H1 (cell line): ENCODE data around the gene C20orf173. TPM values are rescaled to one million over a fixed set of nuclear protein-coding genes. Genes with fewer than 3 reads are reported as not detected.
A peak's percentile ranks its signal among the peaks of the same experiment; 100 is the strongest.

Source experiments
- CTCF ChIA-PET: fragments of 300-600 bp; sonication (Branson Sonifier 250); formaldehyde crosslinking; loops from one replicate; lab custom pipeline; 2021; ENCODE audit not compliant: partially characterized antibody; lab: Charles Lee
- POLR2A ChIA-PET: fragments of 300-600 bp; sonication (Branson Sonifier 250); formaldehyde crosslinking; loops from one replicate; lab custom pipeline; 2021; ENCODE audit warnings: inconsistent platforms; ENCODE audit not compliant: partially characterized antibody; lab: Charles Lee
- DNase-seq, 2 experiments: peaks; one replicate each; pipeline versions ENCODE4 v3.0.0 to v3.0.0-alpha.2; 2010 to 2022; ENCODE audit warnings: low spot score in 2 of 2, low read depth in 1 of 2, mixed read lengths in 1 of 2
- FAIRE-seq: peaks from 2 replicates; lab custom pipeline; 2011; peaks lifted over from hg19 to GRCh38; lab: Jason Lieb, UNC
- H2AFZ ChIP-seq: 2 replicates; pipeline ENCODE4 v1.8.1; 2012; ENCODE audit warnings: low read length, inconsistent platforms
- H2AK5ac ChIP-seq: 2 replicates; pipeline ENCODE4 v1.6.1; 2013; ENCODE audit warnings: low read depth, low read length
- H2BK120ac ChIP-seq: replicated peaks from 2 replicates; pipeline ENCODE3; 2013; ENCODE audit warnings: low read depth, low read length, inconsistent platforms
- H2BK12ac ChIP-seq: 2 replicates; pipeline ENCODE4 v1.6.1; 2013; ENCODE audit warnings: low read depth, low read length
- H2BK15ac ChIP-seq: 2 replicates; pipeline ENCODE4 v1.6.1; 2013; ENCODE audit warnings: low read length
- H2BK20ac ChIP-seq: 2 replicates; pipeline ENCODE4 v1.6.1; 2013; ENCODE audit warnings: low read length
- H2BK5ac ChIP-seq: 2 replicates; pipeline ENCODE4 v1.6.1; 2013; ENCODE audit warnings: low read depth, low read length
- H3K14ac ChIP-seq: 2 replicates; pipeline ENCODE4 v1.6.1; 2013; ENCODE audit warnings: inconsistent platforms; ENCODE audit not compliant: insufficient read length
- H3K18ac ChIP-seq: 2 replicates; pipeline ENCODE4 v1.6.1; 2013; ENCODE audit warnings: low read length; ENCODE audit errors: extremely low read depth
- H3K23ac ChIP-seq: 2 replicates; pipeline ENCODE4 v1.6.1; 2013; ENCODE audit warnings: inconsistent platforms; ENCODE audit not compliant: insufficient read length
- H3K23me2 ChIP-seq: 2 replicates; pipeline ENCODE4 v1.6.1; 2013; ENCODE audit warnings: low read depth, low read length
- H3K27ac ChIP-seq: 2 replicates; pipeline ENCODE4 v1.6.1; 2011; ENCODE audit warnings: low read depth, low read length, inconsistent platforms
- H3K27me3 ChIP-seq, 4 experiments: replicated peaks in 1 of 4; 1 replicate in 1 of 4; 2 replicates in 3 of 4; pipeline versions ENCODE4 v1.6.1 to v1.8.1; 2011 to 2013; ENCODE audit warnings: low read length in 3 of 4, mild to moderate bottlenecking in 3 of 4, inconsistent platforms in 2 of 4, mixed read lengths in 2 of 4, moderate library complexity in 1 of 4; ENCODE audit not compliant: control insufficient read depth in 3 of 4, insufficient read depth in 3 of 4; ENCODE audit errors: extremely low read depth in 1 of 4
- H3K36me3 ChIP-seq, 4 experiments: 2 replicates each; pipeline versions ENCODE4 v1.6.1 to v1.8.1; 2011 to 2013; ENCODE audit warnings: mild to moderate bottlenecking in 4 of 4, low read length in 3 of 4, moderate library complexity in 2 of 4, control low read depth in 1 of 4, inconsistent platforms in 1 of 4; ENCODE audit not compliant: insufficient read depth in 4 of 4, control insufficient read depth in 2 of 4
- H3K4ac ChIP-seq: replicated peaks from 2 replicates; pipeline ENCODE3; 2013; ENCODE audit warnings: low read length, low read depth, mixed read lengths, inconsistent platforms; ENCODE audit not compliant: insufficient read length
- H3K4me1 ChIP-seq, 4 experiments: replicated peaks in 1 of 4; 1 replicate in 1 of 4; 2 replicates in 3 of 4; pipeline versions ENCODE4 v1.6.1 to v1.8.1; 2011 to 2013; ENCODE audit warnings: low read length in 3 of 4, inconsistent platforms in 2 of 4, mixed read lengths in 1 of 4; ENCODE audit not compliant: insufficient read depth in 4 of 4, control insufficient read depth in 3 of 4
- H3K4me2 ChIP-seq, 2 experiments: 2 replicates each; pipeline versions ENCODE4 v1.6.1 to v1.8.1; 2011 to 2013; ENCODE audit warnings: low read depth in 2 of 2, low read length in 2 of 2, control low read depth in 1 of 2, inconsistent platforms in 1 of 2, mild to moderate bottlenecking in 1 of 2; ENCODE audit not compliant: insufficient read depth in 1 of 2
- H3K4me3 ChIP-seq, 4 experiments: fragments of 200-600, 300-600 bp in 1 of 4; sonication (generic), shearing (Covaris generic), sonication (Bioruptor Twin) in 1 of 4; 2 replicates each; pipeline versions ENCODE4 v1.5.1 to v1.8.1; 2011 to 2016; ENCODE audit warnings: low read length in 4 of 4, low read depth in 3 of 4, control low read depth in 2 of 4, inconsistent platforms in 2 of 4, mild to moderate bottlenecking in 2 of 4, mixed read lengths in 1 of 4, moderate library complexity in 1 of 4; ENCODE audit not compliant: insufficient read depth in 2 of 4; ENCODE audit errors: extremely low read depth in 1 of 4
- H3K56ac ChIP-seq: replicated peaks from 2 replicates; pipeline ENCODE3; 2013; ENCODE audit warnings: low read depth, mild to moderate bottlenecking, mixed read lengths, low read length, inconsistent platforms; ENCODE audit not compliant: insufficient read length
- H3K79me1 ChIP-seq: 2 replicates; pipeline ENCODE4 v1.6.1; 2013; ENCODE audit warnings: low read depth, low read length, control low read depth
- H3K79me2 ChIP-seq, 2 experiments: 2 replicates each; pipeline versions ENCODE4 v1.6.1 to v1.8.1; 2012 to 2013; ENCODE audit warnings: low read length in 2 of 2, mild to moderate bottlenecking in 2 of 2, inconsistent platforms in 1 of 2; ENCODE audit not compliant: insufficient read depth in 2 of 2, control insufficient read depth in 1 of 2
- H3K9ac ChIP-seq, 4 experiments: replicated peaks in 1 of 4; 1 replicate in 1 of 4; 2 replicates in 3 of 4; pipeline versions ENCODE4 v1.6.1 to v1.8.1; 2011 to 2013; ENCODE audit warnings: low read depth in 3 of 4, low read length in 3 of 4, control low read depth in 2 of 4, mild to moderate bottlenecking in 2 of 4, moderate library complexity in 2 of 4, inconsistent platforms in 1 of 4; ENCODE audit errors: extremely low read depth in 1 of 4
- H3K9me3 ChIP-seq, 2 experiments: 2 replicates each; pipeline versions ENCODE4 v1.6.1 to v1.8.1; 2012 to 2013; ENCODE audit warnings: mild to moderate bottlenecking in 2 of 2, moderate library complexity in 2 of 2, control low read depth in 1 of 2, inconsistent platforms in 1 of 2, low read depth in 1 of 2, low read length in 1 of 2, mixed read lengths in 1 of 2; ENCODE audit not compliant: insufficient read depth in 2 of 2
- H4K20me1 ChIP-seq, 2 experiments: replicated peaks in 1 of 2; 2 replicates each; pipeline versions ENCODE3 to v1.8.1; 2011 to 2013; ENCODE audit warnings: inconsistent platforms in 2 of 2, low read length in 2 of 2, mild to moderate bottlenecking in 1 of 2; ENCODE audit not compliant: insufficient read depth in 2 of 2, control insufficient read depth in 1 of 2
- H4K5ac ChIP-seq: 2 replicates; pipeline ENCODE4 v1.6.1; 2013; ENCODE audit warnings: low read length, low read depth, mixed read lengths, inconsistent platforms; ENCODE audit not compliant: insufficient read length
- H4K8ac ChIP-seq: 2 replicates; pipeline ENCODE4 v1.8.0; 2013; ENCODE audit warnings: mild to moderate bottlenecking, moderate library complexity, low read length, inconsistent platforms; ENCODE audit not compliant: insufficient read depth; ENCODE audit errors: extremely low read depth
- H4K91ac ChIP-seq: replicated peaks from 2 replicates; pipeline ENCODE3; 2013; ENCODE audit warnings: low read length, mixed read lengths, inconsistent platforms; ENCODE audit not compliant: insufficient read length
- CHD2 ChIP-seq: IDR thresholded peaks from 2 replicates; pipeline ENCODE4 v1.6.1; 2012; ENCODE audit warnings: low read length, improper control_type of control experiment
- EGR1 ChIP-seq: IDR thresholded peaks from 2 replicates; pipeline ENCODE4 v1.6.1; 2011; ENCODE audit warnings: low read depth, low read length, borderline replicate concordance
- HDAC6 ChIP-seq: IDR thresholded peaks from one replicate; pipeline ENCODE4 v1.7.1; 2012; ENCODE audit warnings: low read depth, mild to moderate bottlenecking, inconsistent platforms, low read length, moderate library complexity
- JUN ChIP-seq: IDR thresholded peaks from 2 replicates; pipeline ENCODE4 v1.6.1; 2011; ENCODE audit warnings: low read depth, mild to moderate bottlenecking, improper control_type of control experiment, low read length
- RAD21 ChIP-seq, 2 experiments: IDR thresholded peaks in 1 of 2; conservative IDR thresholded peaks in 1 of 2; 2 replicates each; pipeline ENCODE4 v1.6.1; 2011; ENCODE audit warnings: low read depth in 2 of 2, low read length in 2 of 2, improper control_type of control experiment in 1 of 2, inconsistent platforms in 1 of 2, mild to moderate bottlenecking in 1 of 2, moderate library complexity in 1 of 2
- SAP30 ChIP-seq: fragments of 300-600 bp; sonication (generic); IDR thresholded peaks from 2 replicates; pipeline ENCODE4 v1.7.1; 2012; ENCODE audit warnings: low read length, moderate library complexity, mild to moderate bottlenecking, inconsistent platforms; ENCODE audit not compliant: insufficient read depth, insufficient replicate concordance
- SIN3A ChIP-seq, 2 experiments: IDR thresholded peaks in 1 of 2; conservative IDR thresholded peaks in 1 of 2; 2 replicates each; pipeline ENCODE4 v1.6.1; 2011 to 2012; ENCODE audit warnings: low read length in 2 of 2, improper control_type of control experiment in 1 of 2, low read depth in 1 of 2, mild to moderate bottlenecking in 1 of 2
- SIRT6 ChIP-seq: IDR thresholded peaks from one replicate; pipeline ENCODE4 v1.7.1; 2012; ENCODE audit warnings: low read length, inconsistent platforms
- SP1 ChIP-seq: IDR thresholded peaks from 2 replicates; pipeline ENCODE4 v1.6.1; 2011; ENCODE audit warnings: low read depth, low read length
- TCF12 ChIP-seq: IDR thresholded peaks from 2 replicates; pipeline ENCODE4 v1.6.1; 2011; ENCODE audit warnings: low read depth, mild to moderate bottlenecking, low read length
- WGBS, 2 experiments: shearing (Covaris generic) in 1 of 2; methylation state at CpG; one replicate each; pipeline versions ENCODE4 v1.1.6 to v1.1.7; 2013 to 2015; ENCODE audit warnings: low lambda C conversion rate in 2 of 2, mixed read lengths in 2 of 2, inconsistent platforms in 1 of 2, low coverage in 1 of 2, missing lambda C conversion rate in 1 of 2; ENCODE audit not compliant: insufficient replicate concordance in 2 of 2, insufficient coverage in 1 of 2, insufficient read length in 1 of 2; ENCODE audit errors: extremely low coverage in 1 of 2, missing lambda C conversion rate in 1 of 2; 5-methylcytosine and 5-hydroxymethylcytosine counted together
- polyA plus RNA-seq, 7 experiments: library from polyadenylated mRNA; depleted of rRNA in 3 of 7; stranded (reverse) in 5 of 7; unstranded in 2 of 7; fragments of >200 nt in 5 of 7; fragments of 200-250 nt in 2 of 7; gene quantifications; 1 replicate in 5 of 7; 2 replicates in 1 of 7; 4 replicates in 1 of 7; pipeline versions ENCODE4 v1.2.1 to v1.2.3, GENCODE V29; 2011 to 2013; ENCODE audit warnings: missing spikeins in 2 of 7, mixed read lengths in 2 of 7
- total RNA-seq: library from RNA; stranded (reverse); fragmentation: NEBNext Ultra II Directional; extraction: Animal tissue kit (Norgen Biotek cat#: 25700); gene quantifications from 2 replicates; pipeline ENCODE4 v1.2.1, GENCODE V29; 2021
- TF ChIP-seq, protein P1 (sequence below), 3 experiments: IDR thresholded peaks; 1 replicate in 2 of 3; 2 replicates in 1 of 3; pipeline versions ENCODE4 v1.5.1 to v1.6.1; 2011; ENCODE audit warnings: low read length in 3 of 3, mild to moderate bottlenecking in 3 of 3, inconsistent platforms in 2 of 3, low read depth in 1 of 3, moderate library complexity in 1 of 3; ENCODE audit not compliant: insufficient read depth in 1 of 3; ENCODE audit errors: control extremely low read depth in 1 of 3

The C20orf173 gene
- total and polyA plus RNA-seq, 2 of the 8 experiments (the other 6 are each of a cell fraction or from before 2014, with no cell fraction given): not detected

DNA sequence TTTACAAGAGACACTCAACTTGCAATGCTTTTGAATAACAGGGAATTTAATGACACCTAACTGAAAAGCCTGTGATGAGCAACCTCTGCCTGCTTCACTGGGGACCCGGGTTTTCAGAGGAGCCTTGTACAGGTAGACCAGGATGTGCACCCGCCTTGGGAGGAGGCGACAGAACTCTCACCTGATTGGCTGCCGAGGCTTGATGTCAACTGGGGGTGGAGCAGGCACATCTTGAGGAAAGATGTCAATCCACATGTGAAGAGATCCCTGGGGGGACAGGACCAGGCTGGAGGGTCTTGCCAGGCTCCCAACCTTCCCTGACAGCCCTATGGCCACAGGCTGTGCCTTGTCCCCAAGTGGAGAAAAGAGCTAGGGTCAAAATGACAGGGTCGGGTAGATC, 32.2 kb upstream of the C20orf173 start:
- no peak for FAIRE-seq
- Histone ChIP-seq H3K79me2 (no peaks in the 10 kb centered on the region), H2BK5ac (no peak overlapping the region), H3K27ac (no peak overlapping the region), H4K20me1 (peaks cover 0 to 4% of the 10 kb centered on the region in 2 experiments), H4K8ac (no peak overlapping the region), H3K9me3 (no peaks in the 10 kb centered on the region), H3K4me3 (no peak overlapping the region), H4K91ac (no peak overlapping the region), H2AFZ (no peak overlapping the region), H3K14ac (no peak overlapping the region), H3K23ac (no peak overlapping the region), H3K36me3 (peaks cover 0 to 5% (median 2%) of the 10 kb centered on the region in 4 experiments; a peak in 4 of 8 replicates), H4K5ac (no peak overlapping the region), H3K4me2 (no peak overlapping the region), H3K79me1 (0 out of 2 replicates have a peak, but pooled peaks cover 3% of the 10 kb centered on the region), H3K18ac (no peak overlapping the region), H2BK12ac (no peak overlapping the region), H2BK15ac (no peak overlapping the region), H2BK20ac (no peak overlapping the region), H3K27me3 (no peaks in the 10 kb centered on the region), H3K56ac (no peak overlapping the region), H2AK5ac (no peak overlapping the region), H3K23me2 (no peaks in the 10 kb centered on the region), H3K9ac (no peak overlapping the region), H3K4ac (no peak overlapping the region), H3K4me1 (peaks cover 0 to 4% (median 2%) of the 10 kb centered on the region in 4 experiments; a peak in 4 of 7 replicates), H2BK120ac (no peak overlapping the region)
- peak in 1 of 2 experiments; percentile 57 for DNase-seq
- ChIA-PET CTCF (interaction anchor here (0.7 to 5.7 kb wide), 10 partner anchors 9 to 57 kb away, joined by 3 to 30 read pairs (median 4); partner anchors contain the start of gene ERGIC3), POLR2A (interaction anchor here (1.0 to 3.1 kb wide), 7 partner anchors 10 to 175 kb away, joined by 3 to 13 read pairs (median 3); partner anchors contain the start of gene ERGIC3)
- WGBS, 2 experiments: 60% methylated on average over 5 of the region's 5 CpGs; no CpG with 5 or more reads in 1 of the 2 experiments
- TF ChIP-seq JUN (no peak), HDAC6 (no peak), EGR1 (no peak), CHD2 (no peak), RAD21 (IDR thresholded peaks at IDR 0.05 in 1 of 2, conservative IDR thresholded peaks at IDR 0.05 in 1 of 2; ENCODE audit: low read depth in 2 of 2, low read length in 2 of 2) (no peak), SIRT6 (no peak), SIN3A (conservative IDR thresholded peaks at IDR 0.05 in 1 of 2, IDR thresholded peaks at IDR 0.05 in 1 of 2; ENCODE audit: low read depth in 1 of 2, low read length in 2 of 2) (no peak), SAP30 (no peak), TCF12 (no peak), SP1 (no peak)
- TF ChIP-seq, protein P1, sequence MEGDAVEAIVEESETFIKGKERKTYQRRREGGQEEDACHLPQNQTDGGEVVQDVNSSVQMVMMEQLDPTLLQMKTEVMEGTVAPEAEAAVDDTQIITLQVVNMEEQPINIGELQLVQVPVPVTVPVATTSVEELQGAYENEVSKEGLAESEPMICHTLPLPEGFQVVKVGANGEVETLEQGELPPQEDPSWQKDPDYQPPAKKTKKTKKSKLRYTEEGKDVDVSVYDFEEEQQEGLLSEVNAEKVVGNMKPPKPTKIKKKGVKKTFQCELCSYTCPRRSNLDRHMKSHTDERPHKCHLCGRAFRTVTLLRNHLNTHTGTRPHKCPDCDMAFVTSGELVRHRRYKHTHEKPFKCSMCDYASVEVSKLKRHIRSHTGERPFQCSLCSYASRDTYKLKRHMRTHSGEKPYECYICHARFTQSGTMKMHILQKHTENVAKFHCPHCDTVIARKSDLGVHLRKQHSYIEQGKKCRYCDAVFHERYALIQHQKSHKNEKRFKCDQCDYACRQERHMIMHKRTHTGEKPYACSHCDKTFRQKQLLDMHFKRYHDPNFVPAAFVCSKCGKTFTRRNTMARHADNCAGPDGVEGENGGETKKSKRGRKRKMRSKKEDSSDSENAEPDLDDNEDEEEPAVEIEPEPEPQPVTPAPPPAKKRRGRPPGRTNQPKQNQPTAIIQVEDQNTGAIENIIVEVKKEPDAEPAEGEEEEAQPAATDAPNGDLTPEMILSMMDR (IDR thresholded peaks at IDR 0.05; ENCODE audit: control extremely low read depth in 1 of 3, insufficient read depth in 1 of 3, low read depth in 1 of 3, low read length in 3 of 3): no peak
